GM23248 (cell line): ENCODE data around the gene MYO16.

Experiments
- EZH2 ChIP-seq: fragments of 200-600 bp; sonication (generic); IDR thresholded peaks from 2 replicates; pipeline ENCODE4 v1.6.1; 2018; ENCODE audit warnings: antibody characterized with exemption, mild to moderate bottlenecking; ENCODE audit not compliant: insufficient read depth, poor library complexity, severe bottlenecking
- EZH2phosphoT487 ChIP-seq: fragments of 200-600 bp; sonication (generic); IDR thresholded peaks from 2 replicates; pipeline ENCODE4 v1.6.1; 2018; ENCODE audit warnings: antibody characterized with exemption, moderate library complexity, mild to moderate bottlenecking, low read depth; ENCODE audit not compliant: insufficient read depth

DNA sequence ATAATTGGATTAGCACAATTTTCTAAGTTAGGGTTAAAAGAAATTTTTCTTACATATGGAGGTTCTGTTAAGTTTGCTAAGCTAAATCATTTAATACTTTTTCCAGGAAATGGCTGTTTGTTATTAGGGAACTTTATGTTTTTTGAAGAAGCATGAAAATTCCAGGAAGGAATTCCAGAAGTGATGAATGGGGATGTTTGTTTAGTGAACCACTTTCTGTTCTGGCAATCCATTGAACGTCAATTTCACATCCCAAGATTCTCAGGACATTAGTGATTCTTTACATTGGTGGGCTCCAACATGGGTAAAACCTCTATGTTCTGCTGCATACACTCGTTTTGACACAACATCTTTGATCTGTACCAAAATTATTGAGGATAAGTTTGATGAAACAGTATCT, 622.5 kb downstream of the MYO16 start:
- TF ChIP-seq EZH2, result no peak
- TF ChIP-seq EZH2phosphoT487, result no peak
